Measurements from ENCODE around the gene MPRIP.

MPRIP gene

DNA sequence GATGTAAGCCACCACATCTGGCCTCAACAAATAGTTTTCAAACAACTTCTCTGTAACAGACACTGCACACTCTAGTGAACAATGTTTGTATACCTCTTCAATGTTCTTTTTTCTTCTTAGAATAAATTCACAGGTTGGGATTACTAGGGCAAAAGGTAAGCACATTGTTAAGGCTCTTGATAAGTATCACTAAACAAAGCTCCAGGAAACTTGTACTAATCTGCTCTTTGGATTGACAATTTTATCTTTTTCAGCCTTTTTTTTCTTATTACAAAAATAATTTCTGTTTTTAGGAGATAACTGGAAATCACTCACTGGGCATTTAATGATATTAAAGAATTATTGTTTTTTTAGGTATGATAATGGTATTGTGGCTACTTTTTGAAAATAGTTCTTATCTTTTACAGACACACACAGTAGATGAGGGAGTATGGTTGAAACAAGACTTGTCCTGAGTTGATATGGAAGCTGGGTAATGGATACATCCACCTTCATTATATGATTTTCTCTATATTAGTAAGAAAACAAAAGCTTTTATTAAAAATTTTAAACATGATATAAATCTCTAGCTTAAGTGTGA, 7.7 kb upstream of the MPRIP start:
- H2AK5ac ChIP-seq (ENCODE audit: low read length) = no peak overlapping the region
- no peak overlapping the region for H3K9ac ChIP-seq (ENCODE audit: low read length)
- H3K4me3 ChIP-seq (ENCODE audit: low read depth, low read length) = no peak overlapping the region
- no peak overlapping the region for H4K91ac ChIP-seq (ENCODE audit: low read depth, low read length)
- no peak overlapping the region for H4K12ac ChIP-seq (ENCODE audit: low read depth, low read length)
- H3K4me2 ChIP-seq (ENCODE audit: low read length) = no peak overlapping the region
- no peaks in the 10 kb centered on the region for H3K36me3 ChIP-seq (ENCODE audit: control insufficient read depth in 1 of 2, insufficient read depth in 2 of 2, low read length in 2 of 2)
- H3K4ac ChIP-seq (ENCODE audit: low read depth, low read length) = no peak overlapping the region
- peaks cover 18 to 23% of the 10 kb centered on the region in 2 experiments for H3K4me1 ChIP-seq (ENCODE audit: control insufficient read depth in 1 of 2, insufficient read depth in 2 of 2, low read length in 2 of 2)
- no peak overlapping the region for H2BK12ac ChIP-seq (ENCODE audit: low read length)
- no peak overlapping the region for H2BK120ac ChIP-seq (ENCODE audit: insufficient read depth, low read length, poor library complexity)
- no peaks in the 10 kb centered on the region for H3K27me3 ChIP-seq (ENCODE audit: insufficient read depth, low read length)
- H3K23ac ChIP-seq (ENCODE audit: low read length) = no peak overlapping the region
- H3K18ac ChIP-seq (ENCODE audit: low read length) = no peak overlapping the region
- H3K79me2 ChIP-seq (ENCODE audit: control insufficient read depth, insufficient read depth, low read length, poor library complexity) = no peaks in the 10 kb centered on the region
- H3K14ac ChIP-seq (ENCODE audit: low read length) = no peak overlapping the region
- H2BK5ac ChIP-seq (ENCODE audit: low read depth, low read length, poor library complexity) = no peak overlapping the region
- no peak overlapping the region for H2AFZ ChIP-seq (ENCODE audit: insufficient read depth, low read length, poor library complexity)
- DNase-seq = no peak
- H4K8ac ChIP-seq (ENCODE audit: low read depth, low read length) = no peak overlapping the region
- H3K79me1 ChIP-seq (ENCODE audit: low read length) = peaks cover 14% of the 10 kb centered on the region
- H3K9me3 ChIP-seq (ENCODE audit: insufficient read depth, low read depth, low read length) = no peaks in the 10 kb centered on the region
- no peak overlapping the region for H3K27ac ChIP-seq (ENCODE audit: low read depth, low read length)

DNA sequence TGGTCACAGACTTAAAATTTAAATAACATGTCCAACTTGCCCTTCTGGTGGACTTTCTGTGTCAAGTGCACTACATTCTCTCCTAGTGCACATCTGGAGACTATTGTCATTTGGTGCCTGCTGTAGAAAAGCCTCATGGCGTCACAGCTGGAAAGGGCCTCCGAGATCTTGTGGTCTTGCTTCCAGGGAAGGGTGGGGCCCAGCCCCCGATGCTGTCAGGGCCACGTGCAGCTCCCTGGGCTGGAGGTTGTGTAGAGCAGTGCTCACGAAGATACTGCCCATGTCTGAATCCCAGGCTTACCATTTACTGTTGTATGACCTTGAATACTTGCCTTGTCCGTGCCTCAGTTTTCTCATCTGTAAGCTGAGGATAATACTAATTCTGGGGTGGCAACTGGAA, 6.8 kb upstream of the MPRIP start:
- Histone ChIP-seq H3K4ac (ENCODE audit: low read depth, low read length) (no peak overlapping the region), H4K91ac (ENCODE audit: low read depth, low read length) (peak overlapping the region; percentile 41), H3K79me2 (ENCODE audit: control insufficient read depth, insufficient read depth, low read length, poor library complexity) (no peaks in the 10 kb centered on the region), H3K27me3 (ENCODE audit: insufficient read depth, low read length) (no peaks in the 10 kb centered on the region), H3K14ac (ENCODE audit: low read length) (no peak overlapping the region), H3K4me1 (ENCODE audit: control insufficient read depth in 1 of 2, insufficient read depth in 2 of 2, low read length in 2 of 2) (peaks cover 10 to 18% of the 10 kb centered on the region in 2 experiments), H3K18ac (ENCODE audit: low read length) (no peak overlapping the region), H3K79me1 (ENCODE audit: low read length) (peaks cover 12% of the 10 kb centered on the region), H3K4me2 (ENCODE audit: low read length) (no peak overlapping the region), H3K36me3 (ENCODE audit: control insufficient read depth in 1 of 2, insufficient read depth in 2 of 2, low read length in 2 of 2) (no peaks in the 10 kb centered on the region), H3K4me3 (ENCODE audit: low read depth, low read length) (no peak overlapping the region), H4K12ac (ENCODE audit: low read depth, low read length) (no peak overlapping the region), H2BK12ac (ENCODE audit: low read length) (peak overlapping the region; percentile 47), H4K8ac (ENCODE audit: low read depth, low read length) (no peak overlapping the region), H2BK5ac (ENCODE audit: low read depth, low read length, poor library complexity) (no peak overlapping the region), H3K27ac (ENCODE audit: low read depth, low read length) (no peak overlapping the region), H2BK120ac (ENCODE audit: insufficient read depth, low read length, poor library complexity) (no peak overlapping the region), H3K23ac (ENCODE audit: low read length) (no peak overlapping the region), H2AFZ (ENCODE audit: insufficient read depth, low read length, poor library complexity) (no peak overlapping the region), H2AK5ac (ENCODE audit: low read length) (no peak overlapping the region), H3K9me3 (ENCODE audit: insufficient read depth, low read depth, low read length) (no peaks in the 10 kb centered on the region), H3K9ac (ENCODE audit: low read length) (no peak overlapping the region)
- WGBS (ENCODE audit: extremely low coverage, insufficient coverage, insufficient read length) = no CpG with 5 or more reads among the region's 6 CpGs
- no peak for DNase-seq

DNA sequence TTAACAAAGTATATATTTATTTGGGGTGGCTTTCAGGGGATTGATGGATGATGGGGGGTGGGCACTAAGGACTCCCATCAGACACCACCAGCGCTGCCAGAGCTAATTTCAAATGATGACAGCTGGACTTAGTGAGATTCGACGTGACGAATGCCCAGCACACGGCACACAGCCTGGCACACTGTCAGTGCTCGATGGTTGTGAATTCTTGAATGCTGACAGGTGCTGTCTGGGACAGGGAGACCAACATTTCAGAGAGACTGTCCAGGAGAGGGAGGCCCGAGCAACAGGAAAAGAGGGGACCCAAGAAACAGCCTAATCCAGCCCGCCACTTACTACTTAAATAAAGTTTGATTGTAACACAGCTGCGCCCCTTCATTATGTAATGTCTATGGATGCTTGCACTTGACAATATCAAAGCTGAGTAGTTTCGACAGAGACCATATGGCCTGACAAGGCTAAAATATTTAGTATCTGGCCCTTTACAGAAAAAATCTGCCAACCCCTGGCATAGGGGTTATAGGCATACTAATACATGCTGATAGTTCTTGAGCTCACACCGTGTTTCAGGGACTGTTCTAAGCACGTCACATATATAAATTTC, 6.2 kb upstream of the MPRIP start:
- H3K4ac ChIP-seq (ENCODE audit: low read depth, low read length) = no peak overlapping the region
- no peak overlapping the region for H3K27ac ChIP-seq (ENCODE audit: low read depth, low read length)
- no peak overlapping the region for H3K14ac ChIP-seq (ENCODE audit: low read length)
- DNase-seq = no peak
- no peak overlapping the region for H4K91ac ChIP-seq (ENCODE audit: low read depth, low read length)
- no peak overlapping the region for H3K4me3 ChIP-seq (ENCODE audit: low read depth, low read length)
- H2AFZ ChIP-seq (ENCODE audit: insufficient read depth, low read length, poor library complexity) = no peak overlapping the region
- H2BK5ac ChIP-seq (ENCODE audit: low read depth, low read length, poor library complexity) = no peak overlapping the region
- H3K23ac ChIP-seq (ENCODE audit: low read length) = no peak overlapping the region
- no peak overlapping the region for H4K12ac ChIP-seq (ENCODE audit: low read depth, low read length)
- H3K4me2 ChIP-seq (ENCODE audit: low read length) = no peak overlapping the region
- no peaks in the 10 kb centered on the region for H3K27me3 ChIP-seq (ENCODE audit: insufficient read depth, low read length)
- H2BK12ac ChIP-seq (ENCODE audit: low read length) = no peak overlapping the region
- no peaks in the 10 kb centered on the region for H3K79me2 ChIP-seq (ENCODE audit: control insufficient read depth, insufficient read depth, low read length, poor library complexity)
- no peaks in the 10 kb centered on the region for H3K9me3 ChIP-seq (ENCODE audit: insufficient read depth, low read depth, low read length)
- no CpG with 5 or more reads among the region's 12 CpGs for WGBS (ENCODE audit: extremely low coverage, insufficient coverage, insufficient read length)
- no peak overlapping the region for H2BK120ac ChIP-seq (ENCODE audit: insufficient read depth, low read length, poor library complexity)
- H3K36me3 ChIP-seq (ENCODE audit: control insufficient read depth in 1 of 2, insufficient read depth in 2 of 2, low read length in 2 of 2) = no peaks in the 10 kb centered on the region
- H3K79me1 ChIP-seq (ENCODE audit: low read length) = peaks cover 10% of the 10 kb centered on the region
- H3K18ac ChIP-seq (ENCODE audit: low read length) = no peak overlapping the region
- no peak overlapping the region for H3K9ac ChIP-seq (ENCODE audit: low read length)
- H3K4me1 ChIP-seq (ENCODE audit: control insufficient read depth in 1 of 2, insufficient read depth in 2 of 2, low read length in 2 of 2) = peaks cover 8 to 19% of the 10 kb centered on the region in 2 experiments
- H2AK5ac ChIP-seq (ENCODE audit: low read length) = no peak overlapping the region
- H4K8ac ChIP-seq (ENCODE audit: low read depth, low read length) = no peak overlapping the region

DNA sequence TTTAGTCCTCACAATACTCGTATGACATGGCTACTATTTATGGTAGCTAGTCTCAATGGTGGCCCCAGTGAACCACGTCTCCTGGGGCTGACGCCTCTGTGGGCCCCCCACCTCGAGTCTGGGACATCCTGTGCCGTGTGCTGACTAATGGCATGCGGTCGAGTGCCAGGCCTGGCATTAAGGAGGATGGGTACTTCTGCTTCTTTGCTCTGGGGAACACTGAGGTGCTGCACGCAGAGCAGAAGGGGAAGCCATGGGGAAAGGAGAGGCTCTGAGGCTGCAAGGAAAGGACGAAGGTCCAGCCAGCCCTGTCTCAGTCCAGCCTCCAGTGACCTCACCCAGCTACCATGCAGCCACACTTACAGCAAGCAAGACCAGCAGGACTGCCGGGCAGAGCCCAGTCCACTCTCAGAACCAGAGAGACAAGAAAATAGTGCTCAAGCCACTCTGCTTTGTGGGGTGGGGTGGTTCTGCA, 5.7 kb upstream of the MPRIP start:
- Histone ChIP-seq H3K9me3 (ENCODE audit: insufficient read depth, low read depth, low read length) (no peaks in the 10 kb centered on the region), H4K91ac (ENCODE audit: low read depth, low read length) (no peak overlapping the region), H3K79me1 (ENCODE audit: low read length) (peaks cover 14% of the 10 kb centered on the region), H3K14ac (ENCODE audit: low read length) (peak overlapping the region; percentile 53), H2AFZ (ENCODE audit: insufficient read depth, low read length, poor library complexity) (no peak overlapping the region), H3K9ac (ENCODE audit: low read length) (no peak overlapping the region), H2BK12ac (ENCODE audit: low read length) (peak overlapping the region; percentile 75), H2BK5ac (ENCODE audit: low read depth, low read length, poor library complexity) (no peak overlapping the region), H3K18ac (ENCODE audit: low read length) (no peak overlapping the region), H4K12ac (ENCODE audit: low read depth, low read length) (no peak overlapping the region), H3K4me2 (ENCODE audit: low read length) (no peak overlapping the region), H3K79me2 (ENCODE audit: control insufficient read depth, insufficient read depth, low read length, poor library complexity) (no peaks in the 10 kb centered on the region), H3K36me3 (ENCODE audit: control insufficient read depth in 1 of 2, insufficient read depth in 2 of 2, low read length in 2 of 2) (no peaks in the 10 kb centered on the region), H2BK120ac (ENCODE audit: insufficient read depth, low read length, poor library complexity) (no peak overlapping the region), H3K4ac (ENCODE audit: low read depth, low read length) (no peak overlapping the region), H3K27me3 (ENCODE audit: insufficient read depth, low read length) (no peaks in the 10 kb centered on the region), H3K4me1 (ENCODE audit: control insufficient read depth in 1 of 2, insufficient read depth in 2 of 2, low read length in 2 of 2) (peaks cover 12 to 22% of the 10 kb centered on the region in 2 experiments), H4K8ac (ENCODE audit: low read depth, low read length) (no peak overlapping the region), H3K23ac (ENCODE audit: low read length) (no peak overlapping the region), H3K27ac (ENCODE audit: low read depth, low read length) (no peak overlapping the region), H3K4me3 (ENCODE audit: low read depth, low read length) (no peak overlapping the region), H2AK5ac (ENCODE audit: low read length) (peak overlapping the region; percentile 45)
- no CpG with 5 or more reads among the region's 10 CpGs for WGBS (ENCODE audit: extremely low coverage, insufficient coverage, insufficient read length)
- DNase-seq = peak; percentile 68 to 80

Data from trophoblast cell (in vitro differentiated cells and primary cell).